ENCODE measurements around the gene GPBAR1. TPM values are rescaled to one million over a fixed set of nuclear protein-coding genes. Genes with fewer than 3 reads are reported as not detected.
A peak's percentile ranks its signal among the peaks of the same experiment; 100 is the strongest.

The GPBAR1 gene
- total RNA-seq, 1 donor from 2014 or later = 8.1 TPM

DNA sequence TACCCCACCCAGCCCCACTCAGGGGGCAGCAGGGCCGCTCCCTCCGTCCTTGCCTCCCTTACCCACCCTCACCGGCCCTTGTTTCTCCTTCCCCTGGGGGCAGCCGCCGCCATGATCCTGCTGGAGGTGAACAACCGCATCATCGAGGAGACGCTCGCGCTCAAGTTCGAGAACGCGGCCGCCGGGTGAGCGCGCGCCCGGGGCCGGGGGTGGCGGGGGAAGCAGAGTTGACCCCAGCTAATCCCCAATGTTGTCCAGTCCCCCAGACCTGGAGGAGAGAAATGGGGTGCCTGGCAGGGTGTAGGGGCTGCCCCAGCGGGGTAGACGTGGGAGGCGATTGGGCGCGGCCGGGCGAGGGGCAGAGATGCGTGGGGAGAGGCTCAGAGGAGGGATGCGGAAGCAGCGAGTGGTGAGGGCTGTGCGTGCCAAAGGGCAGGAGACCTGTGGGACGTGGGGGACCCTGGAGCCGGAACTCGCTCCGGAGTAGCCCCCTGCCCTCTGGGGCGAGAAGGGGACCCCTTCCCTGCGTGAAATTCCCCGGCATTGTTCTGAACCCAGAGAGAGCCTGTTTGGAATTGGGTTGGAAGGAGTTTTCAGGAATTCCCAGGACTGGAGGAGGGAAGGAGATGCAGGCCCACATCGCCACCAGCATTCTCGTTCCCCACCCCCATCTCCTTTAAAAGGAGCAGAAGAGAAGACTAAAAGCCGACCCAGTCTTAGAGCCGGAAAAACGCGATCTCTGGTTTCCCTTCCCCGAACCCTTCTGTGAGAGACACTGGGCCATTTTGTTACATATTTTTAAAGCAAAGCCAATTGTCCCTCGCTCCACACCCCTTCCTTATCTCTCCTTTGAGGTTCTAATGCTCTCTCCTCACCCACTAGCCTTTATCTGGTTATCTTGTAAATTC lies 43.2 kb upstream of the GPBAR1 start:
- no peaks in the 10 kb centered on the region for H3K36me3 ChIP-seq
- peak overlapping the region; percentile 95 to 97 for H3K4me3 ChIP-seq
- no peaks in the 10 kb centered on the region for H3K9me3 ChIP-seq
- intact Hi-C loops (cut with DNase I) = loop anchor here (5.0 kb wide), 1 partner anchor 55 kb away; the partner anchor contains the start of genes AAMP and PNKD
- no peaks in the 10 kb centered on the region for H3K27me3 ChIP-seq
- TF ChIP-seq, protein P1, sequence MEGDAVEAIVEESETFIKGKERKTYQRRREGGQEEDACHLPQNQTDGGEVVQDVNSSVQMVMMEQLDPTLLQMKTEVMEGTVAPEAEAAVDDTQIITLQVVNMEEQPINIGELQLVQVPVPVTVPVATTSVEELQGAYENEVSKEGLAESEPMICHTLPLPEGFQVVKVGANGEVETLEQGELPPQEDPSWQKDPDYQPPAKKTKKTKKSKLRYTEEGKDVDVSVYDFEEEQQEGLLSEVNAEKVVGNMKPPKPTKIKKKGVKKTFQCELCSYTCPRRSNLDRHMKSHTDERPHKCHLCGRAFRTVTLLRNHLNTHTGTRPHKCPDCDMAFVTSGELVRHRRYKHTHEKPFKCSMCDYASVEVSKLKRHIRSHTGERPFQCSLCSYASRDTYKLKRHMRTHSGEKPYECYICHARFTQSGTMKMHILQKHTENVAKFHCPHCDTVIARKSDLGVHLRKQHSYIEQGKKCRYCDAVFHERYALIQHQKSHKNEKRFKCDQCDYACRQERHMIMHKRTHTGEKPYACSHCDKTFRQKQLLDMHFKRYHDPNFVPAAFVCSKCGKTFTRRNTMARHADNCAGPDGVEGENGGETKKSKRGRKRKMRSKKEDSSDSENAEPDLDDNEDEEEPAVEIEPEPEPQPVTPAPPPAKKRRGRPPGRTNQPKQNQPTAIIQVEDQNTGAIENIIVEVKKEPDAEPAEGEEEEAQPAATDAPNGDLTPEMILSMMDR (IDR thresholded peaks at IDR 0.05) = no peak
- TF ChIP-seq POLR2A (IDR thresholded peaks at IDR 0.05) (no peak), POLR2AphosphoS5 (IDR thresholded peaks at IDR 0.05; ENCODE audit: insufficient read depth in 1 of 2, low read depth in 1 of 2) (no peak)
- H3K27ac ChIP-seq = peak overlapping the region; percentile 92
- peaks cover 57% of the 10 kb centered on the region for H3K4me1 ChIP-seq
- DNase-seq (ENCODE audit: extremely low spot score in 2 of 2) = no peak

GRCh38 chr2:218218268-218219185 lies 42.3 kb upstream of the GPBAR1 start:
- Histone ChIP-seq H3K4me3 (peak overlapping the region; percentile 95 to 97), H3K36me3 (no peaks in the 10 kb centered on the region), H3K4me1 (peaks cover 66% of the 10 kb centered on the region), H3K9me3 (no peaks in the 10 kb centered on the region), H3K27me3 (no peaks in the 10 kb centered on the region), H3K27ac (peak overlapping the region; percentile 92)
- intact Hi-C loops (cut with DNase I) = loop anchor here (5.0 kb wide), 1 partner anchor 54 kb away; the partner anchor contains the start of genes AAMP and PNKD
- TF ChIP-seq POLR2AphosphoS5 (IDR thresholded peaks at IDR 0.05; ENCODE audit: insufficient read depth in 1 of 2, low read depth in 1 of 2) = peak in 1 of 2 donors; percentile 45
- TF ChIP-seq, protein P1 (IDR thresholded peaks at IDR 0.05) = no peak
- DNase-seq (ENCODE audit: extremely low spot score in 2 of 2) = no peak

DNA sequence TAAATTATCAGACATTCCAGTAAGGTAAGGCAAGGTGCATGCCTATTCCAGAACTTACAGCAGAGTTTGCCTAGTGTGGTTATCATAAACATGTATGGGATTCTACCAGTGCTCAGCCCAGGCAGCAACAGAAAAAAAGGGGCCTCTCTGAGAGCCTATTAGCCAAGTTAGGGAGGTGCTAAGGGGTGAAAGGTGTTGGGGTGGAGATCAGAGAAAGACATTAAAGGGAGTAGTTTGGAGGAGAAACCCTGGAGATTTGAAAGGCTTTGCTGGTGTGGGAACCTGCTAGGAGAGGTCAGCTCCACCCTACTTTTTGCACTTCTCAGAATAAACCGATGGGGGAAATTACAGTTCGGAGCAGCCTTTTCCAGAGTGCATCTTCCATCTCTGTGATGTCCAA lies 40.9 kb upstream of the GPBAR1 start:
- no peaks in the 10 kb centered on the region for H3K9me3 ChIP-seq
- H3K27ac ChIP-seq = peak overlapping the region; percentile 92
- H3K4me3 ChIP-seq = peak overlapping the region in 1 of 2 donors; percentile 97
- H3K27me3 ChIP-seq = no peaks in the 10 kb centered on the region
- no peak for TF ChIP-seq POLR2A (IDR thresholded peaks at IDR 0.05)
- intact Hi-C loops (cut with DNase I) = loop anchor here (5.0 kb wide), 1 partner anchor 52 kb away; the partner anchor contains the start of genes AAMP and PNKD
- peaks cover 0 to 6% of the 10 kb centered on the region in 2 donors for H3K36me3 ChIP-seq
- no peak for DNase-seq (ENCODE audit: extremely low spot score in 2 of 2)
- H3K4me1 ChIP-seq = peaks cover 79% of the 10 kb centered on the region

DNA sequence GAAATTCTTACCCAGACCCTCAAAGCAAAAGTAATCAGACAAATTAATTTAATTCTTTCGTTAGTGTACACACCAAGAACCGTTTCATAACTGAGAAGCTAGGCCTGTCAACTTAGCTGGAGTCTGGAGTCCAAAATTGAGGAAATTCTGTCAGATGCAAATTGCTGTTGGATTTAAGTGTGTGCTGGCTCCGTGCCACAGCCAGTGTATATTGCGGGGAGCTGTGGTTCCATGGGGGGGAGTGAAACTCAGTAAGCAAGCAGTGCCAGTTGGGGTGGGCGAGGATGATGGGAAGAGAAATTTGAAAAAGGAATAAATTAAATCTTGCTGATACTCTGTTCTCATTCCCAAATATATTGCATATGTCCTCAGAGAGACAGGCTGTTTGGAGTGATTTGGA lies 39.8 kb upstream of the GPBAR1 start:
- H3K27me3 ChIP-seq = no peaks in the 10 kb centered on the region
- intact Hi-C loops (cut with DNase I) = no loop called here
- H3K4me1 ChIP-seq = peaks cover 78% of the 10 kb centered on the region
- H3K9me3 ChIP-seq = no peaks in the 10 kb centered on the region
- DNase-seq (ENCODE audit: extremely low spot score in 2 of 2) = no peak
- peaks cover 0 to 9% of the 10 kb centered on the region in 2 donors for H3K36me3 ChIP-seq
- TF ChIP-seq POLR2A (IDR thresholded peaks at IDR 0.05) = no peak
- TF ChIP-seq, protein P1 (IDR thresholded peaks at IDR 0.05) = no peak
- no peak for TF ChIP-seq POLR2AphosphoS5 (IDR thresholded peaks at IDR 0.05; ENCODE audit: insufficient read depth in 1 of 2, low read depth in 1 of 2)
- no peak overlapping the region for H3K4me3 ChIP-seq
- H3K27ac ChIP-seq = peak overlapping the region; percentile 28

DNA sequence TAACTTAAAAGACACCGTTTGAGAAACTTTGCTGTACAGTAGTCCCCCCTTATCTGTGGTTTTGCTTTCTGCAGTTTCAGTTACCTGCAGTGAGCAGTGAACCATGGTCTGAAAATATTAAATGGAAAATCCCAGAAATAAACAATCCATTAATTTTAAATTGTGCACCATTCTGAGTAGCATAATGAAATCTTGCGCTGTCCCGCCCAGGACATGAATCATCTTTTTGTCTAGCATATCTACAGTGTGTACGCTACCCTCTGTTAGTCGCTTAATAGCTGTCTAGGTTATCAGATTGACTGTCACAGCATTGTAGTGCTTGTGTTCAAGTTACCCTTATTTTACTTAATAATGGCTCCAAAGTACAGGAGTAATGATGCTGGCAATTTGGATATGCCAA lies 37.8 kb upstream of the GPBAR1 start:
- Histone ChIP-seq H3K9me3 (no peaks in the 10 kb centered on the region), H3K27ac (no peak overlapping the region), H3K36me3 (peaks cover 0 to 24% of the 10 kb centered on the region in 2 donors), H3K4me3 (no peak overlapping the region), H3K27me3 (no peaks in the 10 kb centered on the region), H3K4me1 (peaks cover 70% of the 10 kb centered on the region)
- TF ChIP-seq POLR2AphosphoS5 (IDR thresholded peaks at IDR 0.05; ENCODE audit: insufficient read depth in 1 of 2, low read depth in 1 of 2) (no peak), POLR2A (IDR thresholded peaks at IDR 0.05) (no peak)
- TF ChIP-seq, protein P1 (IDR thresholded peaks at IDR 0.05) = no peak
- intact Hi-C loops (cut with DNase I) = no loop called here
- no peak for DNase-seq (ENCODE audit: extremely low spot score in 2 of 2)
